Hepatocyte (in vitro differentiated cells): Measurements from ENCODE around the gene PPP6R2. TPM values are rescaled to one million over a fixed set of nuclear protein-coding genes. Genes with fewer than 3 reads are reported as not detected.

Source experiments
- DNase-seq: peaks from one replicate; pipeline ENCODE4 v3.0.0-alpha.2; 2016; ENCODE audit warnings: low spot score
- H2AFZ ChIP-seq: fragments of 200-600 bp; sonication (generic); 2 replicates; pipeline ENCODE4 v1.6.0; 2016; ENCODE audit warnings: antibody characterized with exemption, mild to moderate bottlenecking
- H3K27ac ChIP-seq: fragments of 200-600 bp; sonication (generic); 2 replicates; pipeline ENCODE4 v1.5.1; 2016; ENCODE audit warnings: mild to moderate bottlenecking
- H3K27me3 ChIP-seq: fragments of 200-600 bp; sonication (generic); 2 replicates; pipeline ENCODE4 v1.6.1; 2016
- H3K36me3 ChIP-seq: fragments of 200-600 bp; sonication (generic); replicated peaks from 2 replicates; pipeline ENCODE4 v1.5.1; 2016; ENCODE audit warnings: low read depth; ENCODE audit not compliant: insufficient read depth
- H3K4me1 ChIP-seq: fragments of 200-600 bp; sonication (generic); 2 replicates; pipeline ENCODE4 v1.5.1; 2016; ENCODE audit warnings: mild to moderate bottlenecking, moderate library complexity; ENCODE audit not compliant: insufficient read depth
- H3K4me2 ChIP-seq: fragments of 200-600 bp; sonication (generic); 2 replicates; pipeline ENCODE4 v1.6.0; 2016
- H3K4me3 ChIP-seq: fragments of 200-600 bp; sonication (generic); 2 replicates; pipeline ENCODE4 v1.5.1; 2016; ENCODE audit warnings: mild to moderate bottlenecking
- H3K79me2 ChIP-seq: fragments of 200-600 bp; sonication (generic); 2 replicates; pipeline ENCODE4 v1.6.0; 2017; ENCODE audit warnings: mild to moderate bottlenecking
- H3K9me2 ChIP-seq: fragments of 200-600 bp; sonication (generic); replicated peaks from 2 replicates; pipeline ENCODE4 v1.6.0; 2017; ENCODE audit warnings: mild to moderate bottlenecking; ENCODE audit not compliant: insufficient read depth
- H3K9me3 ChIP-seq: fragments of 200-600 bp; sonication (generic); 2 replicates; pipeline ENCODE4 v1.5.1; 2016; ENCODE audit warnings: low read depth, mild to moderate bottlenecking
- H4K20me1 ChIP-seq: fragments of 200-600 bp; sonication (generic); 2 replicates; pipeline ENCODE4 v1.6.0; 2016; ENCODE audit warnings: mild to moderate bottlenecking; ENCODE audit not compliant: insufficient read depth, poor library complexity, severe bottlenecking
- EZH2 ChIP-seq: fragments of 200-600 bp; sonication (generic); IDR thresholded peaks from 2 replicates; pipeline ENCODE4 v1.6.1; 2016; ENCODE audit warnings: antibody characterized with exemption, mild to moderate bottlenecking, borderline replicate concordance
- EZH2phosphoT487 ChIP-seq: fragments of 200-600 bp; sonication (generic); IDR thresholded peaks from one replicate; pipeline ENCODE4 v1.6.1; 2018; ENCODE audit warnings: antibody characterized with exemption, mild to moderate bottlenecking, low read depth, moderate library complexity; ENCODE audit not compliant: unreplicated experiment, severe bottlenecking
- WGBS: methylation state at CpG from one replicate; pipeline ENCODE4 v1.1.6; 2016; ENCODE audit warnings: low lambda C conversion rate; ENCODE audit errors: missing lambda C conversion rate; 5-methylcytosine and 5-hydroxymethylcytosine counted together
- polyA plus RNA-seq: library from polyadenylated mRNA; unstranded; fragments of >200 nt; fragmentation: Nextera tagmentation; extraction: Ambion mirVana; gene quantifications from 2 replicates; pipeline ENCODE4 v1.2.1, GENCODE V29; 2016
- total RNA-seq: library from RNA; depleted of rRNA; stranded (reverse); fragments of >200 nt; gene quantifications from 2 replicates; pipeline ENCODE4 v1.2.3, GENCODE V29; 2014
- TF ChIP-seq, protein P1 (sequence below): fragments of 200-600 bp; sonication (generic); IDR thresholded peaks from 2 replicates; pipeline ENCODE4 v1.5.1; 2016; ENCODE audit warnings: antibody characterized with exemption, mild to moderate bottlenecking; ENCODE audit not compliant: poor library complexity

PPP6R2 gene
- total and polyA plus RNA-seq, 2 experiments from 2014 or later, result 47.0 to 57.9 TPM

DNA sequence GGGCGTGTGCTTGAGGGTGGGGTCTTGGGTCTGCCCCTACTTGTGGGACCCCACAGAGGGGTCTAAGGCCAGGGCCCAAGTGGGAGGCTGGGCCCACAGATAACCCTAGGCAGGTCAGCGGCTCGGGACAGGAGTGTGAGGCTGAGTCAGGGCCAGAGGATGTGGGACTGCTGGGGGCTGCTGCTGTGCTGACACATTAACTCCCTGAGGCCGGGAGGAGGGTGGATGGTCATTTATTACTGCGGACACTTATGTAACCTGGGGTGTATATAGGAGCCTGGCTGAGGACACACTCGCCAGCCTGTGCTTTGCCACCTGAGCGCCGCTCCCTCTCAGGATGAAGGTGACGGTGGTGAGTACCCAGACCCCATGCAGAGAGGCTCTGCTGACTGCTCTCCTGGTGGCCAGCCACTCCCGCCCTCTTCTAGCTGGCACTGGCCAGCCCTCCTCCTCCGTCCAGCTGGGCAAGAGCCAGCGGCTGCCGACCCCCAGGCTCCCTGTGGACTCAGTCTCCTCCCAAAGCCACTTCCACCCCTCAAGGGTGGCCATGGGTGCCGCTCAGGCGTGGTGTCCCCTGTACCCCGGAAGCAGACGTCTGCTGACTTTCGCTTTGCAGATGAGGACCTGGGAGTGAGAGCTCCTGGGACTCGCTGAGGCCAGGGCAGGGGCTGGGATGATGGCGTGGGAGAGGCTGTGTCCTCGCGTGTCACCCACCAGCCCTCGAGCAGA is 143.6 kb downstream of the PPP6R2 start, which contains the start of gene MIOX:
TSS of gene MIOX (plus strand) at position 299 of the 729 bp plus-strand sequence. CDS start at position 338, 39 bp downstream.
- TF ChIP-seq EZH2 (no peak), EZH2phosphoT487 (no peak)
- TF ChIP-seq, protein P1, sequence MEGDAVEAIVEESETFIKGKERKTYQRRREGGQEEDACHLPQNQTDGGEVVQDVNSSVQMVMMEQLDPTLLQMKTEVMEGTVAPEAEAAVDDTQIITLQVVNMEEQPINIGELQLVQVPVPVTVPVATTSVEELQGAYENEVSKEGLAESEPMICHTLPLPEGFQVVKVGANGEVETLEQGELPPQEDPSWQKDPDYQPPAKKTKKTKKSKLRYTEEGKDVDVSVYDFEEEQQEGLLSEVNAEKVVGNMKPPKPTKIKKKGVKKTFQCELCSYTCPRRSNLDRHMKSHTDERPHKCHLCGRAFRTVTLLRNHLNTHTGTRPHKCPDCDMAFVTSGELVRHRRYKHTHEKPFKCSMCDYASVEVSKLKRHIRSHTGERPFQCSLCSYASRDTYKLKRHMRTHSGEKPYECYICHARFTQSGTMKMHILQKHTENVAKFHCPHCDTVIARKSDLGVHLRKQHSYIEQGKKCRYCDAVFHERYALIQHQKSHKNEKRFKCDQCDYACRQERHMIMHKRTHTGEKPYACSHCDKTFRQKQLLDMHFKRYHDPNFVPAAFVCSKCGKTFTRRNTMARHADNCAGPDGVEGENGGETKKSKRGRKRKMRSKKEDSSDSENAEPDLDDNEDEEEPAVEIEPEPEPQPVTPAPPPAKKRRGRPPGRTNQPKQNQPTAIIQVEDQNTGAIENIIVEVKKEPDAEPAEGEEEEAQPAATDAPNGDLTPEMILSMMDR, result no peak
- Histone ChIP-seq H3K4me1 (peaks cover 13% of the 10 kb centered on the region), H3K79me2 (no peaks in the 10 kb centered on the region), H3K9me3 (no peaks in the 10 kb centered on the region), H3K36me3 (no peaks in the 10 kb centered on the region), H2AFZ (no peak within 1 kb of the TSS), H3K9me2 (no peaks in the 10 kb centered on the region), H4K20me1 (no peaks in the 10 kb centered on the region), H3K4me3 (no peak within 1 kb of the TSS), H3K27ac (no peak within 1 kb of the TSS), H3K4me2 (no peak within 1 kb of the TSS), H3K27me3 (peaks cover 5% of the 10 kb centered on the region)
- WGBS, result 77% methylated on average over 19 of the region's 23 CpGs
- no peak for DNase-seq

DNA sequence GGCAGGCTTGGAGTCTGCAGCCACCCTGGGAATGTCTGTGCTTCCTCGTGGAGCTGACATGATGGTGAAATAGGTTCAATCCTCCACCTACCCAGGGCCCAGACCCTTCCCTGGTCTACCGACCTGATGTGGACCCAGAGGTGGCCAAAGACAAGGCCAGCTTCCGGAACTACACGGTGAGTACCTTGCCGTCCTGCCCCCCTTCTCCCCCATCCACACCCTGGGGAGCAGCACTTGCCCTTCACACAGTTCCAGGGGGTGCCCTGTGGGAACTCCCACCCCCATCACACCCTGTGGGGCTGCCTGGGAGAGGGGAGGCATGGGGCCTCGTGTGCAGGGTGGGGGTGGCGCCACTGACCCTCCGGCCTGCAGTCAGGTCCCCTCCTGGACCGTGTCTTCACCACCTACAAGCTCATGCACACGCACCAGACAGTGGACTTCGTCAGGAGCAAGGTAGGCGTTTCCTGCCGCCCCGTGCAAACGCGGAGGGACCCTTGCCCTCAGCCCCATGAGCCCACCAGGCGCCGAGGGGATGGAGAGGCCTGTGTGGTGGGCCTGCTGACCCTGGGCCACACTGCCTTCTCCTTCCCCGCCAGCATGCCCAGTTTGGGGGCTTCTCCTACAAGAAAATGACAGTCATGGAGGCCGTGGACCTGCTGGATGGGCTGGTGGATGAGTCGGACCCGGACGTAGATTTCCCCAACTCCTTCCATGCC is 144.3 kb downstream of the PPP6R2 start:
- no peaks in the 10 kb centered on the region for H4K20me1 ChIP-seq
- H3K9me2 ChIP-seq, result no peaks in the 10 kb centered on the region
- H3K4me3 ChIP-seq, result no peak overlapping the region
- no peaks in the 10 kb centered on the region for H3K79me2 ChIP-seq
- peaks cover 8% of the 10 kb centered on the region for H3K4me1 ChIP-seq
- TF ChIP-seq EZH2, result no peak
- no peak for TF ChIP-seq EZH2phosphoT487
- TF ChIP-seq, protein P1, result no peak
- no peak for DNase-seq
- no peaks in the 10 kb centered on the region for H3K9me3 ChIP-seq
- WGBS, result 91% methylated on average over 19 of the region's 23 CpGs
- no peaks in the 10 kb centered on the region for H3K27me3 ChIP-seq
- H3K4me2 ChIP-seq, result no peak overlapping the region
- H2AFZ ChIP-seq, result no peak overlapping the region
- no peak overlapping the region for H3K27ac ChIP-seq
- H3K36me3 ChIP-seq, result no peaks in the 10 kb centered on the region

DNA sequence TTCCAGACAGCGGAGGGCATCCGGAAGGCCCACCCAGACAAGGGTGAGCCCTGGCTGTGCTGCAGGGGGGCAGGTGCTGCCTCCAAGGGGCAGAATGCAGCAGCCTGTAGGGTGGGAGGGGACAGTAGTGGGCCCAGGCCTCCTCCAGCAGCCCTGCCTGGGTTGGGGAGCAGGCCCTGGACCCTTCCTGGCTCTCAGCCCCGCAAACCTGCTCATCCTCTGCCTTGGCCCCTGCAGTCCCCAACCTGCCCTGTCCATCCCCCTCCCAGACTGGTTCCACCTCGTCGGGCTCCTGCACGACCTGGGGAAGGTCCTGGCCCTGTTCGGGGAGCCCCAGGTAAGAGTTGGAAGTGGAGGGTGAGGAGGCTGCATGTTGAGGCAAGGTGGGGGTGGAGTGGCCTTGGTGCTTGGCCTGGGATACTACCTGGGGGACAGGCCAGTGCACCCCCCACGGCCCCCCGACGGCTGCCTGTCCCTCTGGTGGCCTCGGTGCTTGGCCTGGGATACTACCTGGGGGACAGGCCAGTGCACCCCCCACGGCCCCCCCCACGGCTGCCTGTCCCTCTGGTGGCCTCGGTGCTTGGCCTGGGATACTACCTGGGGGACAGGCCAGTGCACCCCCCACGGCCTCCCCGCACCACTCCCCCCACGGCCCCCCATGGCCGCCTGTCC is 145.0 kb downstream of the PPP6R2 start:
- Histone ChIP-seq H3K4me1 (peaks cover 8% of the 10 kb centered on the region), H3K4me2 (no peak overlapping the region), H2AFZ (no peak overlapping the region), H3K27ac (no peak overlapping the region), H4K20me1 (no peaks in the 10 kb centered on the region), H3K9me3 (no peaks in the 10 kb centered on the region), H3K27me3 (no peaks in the 10 kb centered on the region), H3K79me2 (no peaks in the 10 kb centered on the region), H3K4me3 (no peak overlapping the region), H3K9me2 (no peaks in the 10 kb centered on the region), H3K36me3 (no peaks in the 10 kb centered on the region)
- TF ChIP-seq EZH2phosphoT487 (no peak), EZH2 (no peak)
- TF ChIP-seq, protein P1, result no peak
- WGBS, result 91% methylated on average over 6 of the region's 18 CpGs
- DNase-seq, result no peak
